BLaER1 (cell line): ENCODE measurements around the gene SUPT4H1.

ENCODE experiments used
- H3K27ac ChIP-seq: shearing (Covaris generic); formaldehyde crosslinking; 2 replicates; pipeline ENCODE4 v1.8.1; 2022
- H3K27me3 ChIP-seq: shearing (Covaris generic); formaldehyde crosslinking; 2 replicates; pipeline ENCODE4 v1.8.1; 2022
- H3K36me3 ChIP-seq: shearing (Covaris generic); formaldehyde crosslinking; 2 replicates; pipeline ENCODE4 v1.8.1; 2022
- H3K4me1 ChIP-seq: shearing (Covaris generic); formaldehyde crosslinking; 2 replicates; pipeline ENCODE4 v1.8.1; 2022
- H3K4me2 ChIP-seq: shearing (Covaris generic); formaldehyde crosslinking; 2 replicates; pipeline ENCODE4 v1.8.1; 2022
- H3K4me3 ChIP-seq: shearing (Covaris generic); formaldehyde crosslinking; 2 replicates; pipeline ENCODE4 v1.8.1; 2022
- H3K9ac ChIP-seq: shearing (Covaris generic); formaldehyde crosslinking; 2 replicates; pipeline ENCODE4 v1.8.1; 2022
- H3K9me3 ChIP-seq: shearing (Covaris generic); formaldehyde crosslinking; 2 replicates; pipeline ENCODE4 v1.8.1; 2022
- H4K20me1 ChIP-seq: shearing (Covaris generic); formaldehyde crosslinking; 2 replicates; pipeline ENCODE4 v1.8.1; 2022
- Cebpa-rat ChIP-seq: shearing (Covaris generic); IDR thresholded peaks from 2 replicates; pipeline ENCODE4 v1.8.1; 2022

SUPT4H1 gene

GRCh38 chr17:58364270-58364942 is 12.4 kb upstream of the SUPT4H1 start:
- peak overlapping the region; percentile 62 for H3K4me2 ChIP-seq
- no peaks in the 10 kb centered on the region for H3K9me3 ChIP-seq
- peak overlapping the region; percentile 11; the same call in 1 of the 2 replicates for H3K27ac ChIP-seq
- TF ChIP-seq Cebpa-rat: no peak
- no peaks in the 10 kb centered on the region for H3K36me3 ChIP-seq
- no peaks in the 10 kb centered on the region for H3K27me3 ChIP-seq
- peaks cover 27% of the 10 kb centered on the region for H3K4me1 ChIP-seq
- peak overlapping the region; percentile 36; the same call in 1 of the 2 replicates for H3K9ac ChIP-seq
- H4K20me1 ChIP-seq: no peaks in the 10 kb centered on the region
- H3K4me3 ChIP-seq: no peak overlapping the region

DNA sequence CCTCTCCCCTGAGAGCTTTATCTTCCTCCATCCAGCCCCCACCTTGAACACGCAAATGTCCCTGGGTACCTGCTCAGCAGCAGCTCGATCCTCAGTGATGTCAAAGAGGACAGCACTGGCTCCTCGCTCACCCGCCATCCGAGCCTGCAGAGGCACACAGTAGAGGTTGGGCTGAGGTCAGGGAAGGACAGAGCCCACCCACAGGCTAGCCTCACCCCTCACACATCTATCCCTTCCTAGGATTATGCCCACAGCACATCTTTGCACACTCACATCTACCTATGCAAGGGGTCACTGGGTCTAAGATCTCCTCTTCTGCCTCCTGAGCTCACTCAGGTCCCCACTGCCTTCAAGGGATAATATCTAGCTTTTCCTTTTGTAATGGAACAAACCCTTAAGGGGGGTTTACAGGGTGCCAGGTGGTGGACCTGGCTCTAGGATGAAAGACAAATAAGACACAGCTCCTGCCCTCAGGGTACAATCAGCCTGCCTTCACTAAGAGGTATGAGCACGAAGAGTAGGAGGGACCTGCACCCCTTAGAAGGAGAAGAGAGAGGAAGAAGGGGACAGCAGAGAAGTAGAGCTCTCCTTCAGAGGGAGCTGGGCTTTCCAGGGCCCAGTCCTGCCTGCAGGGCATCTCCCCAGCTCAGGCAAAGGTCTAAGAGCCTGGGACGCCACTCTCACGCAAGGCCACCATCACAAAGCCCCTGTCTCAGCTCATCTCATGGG is 11.6 kb upstream of the SUPT4H1 start:
- Histone ChIP-seq H3K27ac (peak overlapping the region; percentile 11; the same call in 1 of the 2 replicates), H3K9me3 (no peaks in the 10 kb centered on the region), H3K9ac (0 out of 2 replicates have a peak overlapping the region, but pooled peaks have one; percentile 36), H3K4me3 (no peak overlapping the region), H4K20me1 (no peaks in the 10 kb centered on the region), H3K4me1 (peaks cover 21% of the 10 kb centered on the region), H3K36me3 (no peaks in the 10 kb centered on the region; the same call in 1 of the 2 replicates), H3K27me3 (no peaks in the 10 kb centered on the region), H3K4me2 (peak overlapping the region; percentile 62)
- TF ChIP-seq Cebpa-rat: no peak

- Histone ChIP-seq H3K27ac (no peak overlapping the region), H3K27me3 (no peaks in the 10 kb centered on the region), H3K4me2 (no peak overlapping the region), H3K4me3 (no peak overlapping the region), H3K9ac (no peak overlapping the region), H3K4me1 (peaks cover 21% of the 10 kb centered on the region), H3K36me3 (peaks cover 8% of the 10 kb centered on the region; the same call in 1 of the 2 replicates), H4K20me1 (no peaks in the 10 kb centered on the region), H3K9me3 (no peaks in the 10 kb centered on the region)
- TF ChIP-seq Cebpa-rat: no peak
Observed at GRCh38 chr17:58362368-58363014, 10.5 kb upstream of the SUPT4H1 start.

- Histone ChIP-seq H3K9ac (no peak overlapping the region), H3K27me3 (no peaks in the 10 kb centered on the region), H3K4me2 (no peak overlapping the region), H3K4me3 (no peak overlapping the region), H3K4me1 (peaks cover 21% of the 10 kb centered on the region), H3K9me3 (no peaks in the 10 kb centered on the region), H4K20me1 (no peaks in the 10 kb centered on the region), H3K27ac (no peak overlapping the region), H3K36me3 (peaks cover 15% of the 10 kb centered on the region; the same call in 1 of the 2 replicates)
- no peak for TF ChIP-seq Cebpa-rat
Observed at GRCh38 chr17:58360296-58361063, 8.5 kb upstream of the SUPT4H1 start.

GRCh38 chr17:58358408-58359172 is 6.6 kb upstream of the SUPT4H1 start:
- Histone ChIP-seq H3K36me3 (peaks cover 15% of the 10 kb centered on the region; the same call in 1 of the 2 replicates), H3K27ac (no peak overlapping the region), H3K4me3 (no peak overlapping the region), H3K9me3 (no peaks in the 10 kb centered on the region), H3K9ac (no peak overlapping the region), H4K20me1 (no peaks in the 10 kb centered on the region), H3K27me3 (no peaks in the 10 kb centered on the region), H3K4me1 (peaks cover 16% of the 10 kb centered on the region), H3K4me2 (no peak overlapping the region)
- TF ChIP-seq Cebpa-rat: no peak

DNA sequence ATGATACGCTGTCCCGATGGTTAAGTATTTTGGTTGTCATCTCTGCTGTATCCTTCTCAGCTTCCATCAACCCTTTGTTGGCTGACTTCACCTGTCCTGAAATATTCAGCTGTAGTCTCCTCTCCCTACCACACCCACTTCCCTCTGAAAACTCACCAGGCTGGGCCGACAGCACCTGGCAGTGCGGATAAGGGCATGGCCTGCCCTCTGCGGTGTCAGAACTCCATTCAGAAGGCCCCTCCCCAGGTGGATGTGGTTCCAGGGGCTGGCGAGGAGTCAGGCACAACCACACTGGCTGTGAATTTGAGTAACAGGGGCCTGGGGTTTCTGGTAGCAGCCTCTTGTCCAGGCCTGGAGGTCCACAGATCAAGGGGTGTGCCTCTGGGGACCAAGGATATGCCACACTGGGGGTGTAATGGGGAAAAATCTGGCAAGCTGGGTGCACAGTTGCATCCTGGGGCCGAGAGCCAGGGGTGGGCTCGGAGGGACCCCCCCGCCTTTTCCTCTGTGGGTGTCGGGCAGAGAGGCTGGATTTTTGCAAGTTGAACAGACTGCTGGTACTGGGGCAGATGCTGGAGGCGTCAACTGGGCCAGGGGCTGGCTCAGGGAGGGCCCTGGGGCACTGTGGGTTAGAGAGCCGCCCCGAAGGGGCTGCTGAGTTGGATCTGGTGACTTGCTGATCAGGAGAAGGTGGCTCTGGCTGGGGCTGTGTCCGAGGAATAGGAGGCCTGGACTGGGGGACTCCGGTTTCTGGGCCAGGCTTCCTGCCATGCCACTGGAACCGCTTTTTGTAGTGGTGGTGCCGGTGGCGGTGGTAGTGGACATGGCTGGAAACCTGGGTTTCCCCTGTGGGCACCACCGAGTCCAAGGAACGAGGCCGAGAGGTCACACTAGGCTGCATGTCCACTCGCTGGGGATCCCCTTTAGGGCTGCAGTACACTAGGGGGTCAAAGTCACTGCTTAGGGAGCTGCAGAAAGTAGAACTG is 5.6 kb upstream of the SUPT4H1 start:
- Histone ChIP-seq H3K4me2 (no peak overlapping the region), H4K20me1 (no peaks in the 10 kb centered on the region), H3K36me3 (peaks cover 15% of the 10 kb centered on the region; the same call in 1 of the 2 replicates), H3K9ac (no peak overlapping the region), H3K4me3 (no peak overlapping the region), H3K27me3 (no peaks in the 10 kb centered on the region), H3K4me1 (peaks cover 23% of the 10 kb centered on the region), H3K9me3 (no peaks in the 10 kb centered on the region), H3K27ac (no peak overlapping the region)
- TF ChIP-seq Cebpa-rat: no peak

- no peaks in the 10 kb centered on the region for H3K27me3 ChIP-seq
- peaks cover 15% of the 10 kb centered on the region; the same call in 1 of the 2 replicates for H3K36me3 ChIP-seq
- peaks cover 6% of the 10 kb centered on the region for H4K20me1 ChIP-seq
- H3K4me3 ChIP-seq: no peak overlapping the region
- no peak overlapping the region for H3K27ac ChIP-seq
- TF ChIP-seq Cebpa-rat: no peak
- H3K9me3 ChIP-seq: no peaks in the 10 kb centered on the region
- no peak overlapping the region for H3K9ac ChIP-seq
- peaks cover 25% of the 10 kb centered on the region for H3K4me1 ChIP-seq
- H3K4me2 ChIP-seq: no peak overlapping the region
Observed at GRCh38 chr17:58356231-58356630, 4.2 kb upstream of the SUPT4H1 start.
